Ascending aorta (tissue), 2 donors: ENCODE data around the gene CDH23. TPM values are rescaled to one million over a fixed set of nuclear protein-coding genes. Genes with fewer than 3 reads are reported as not detected.

ENCODE experiments used
- DNase-seq, 2 donors: peaks; one replicate each; pipeline ENCODE4 v3.0.0-alpha.2; 2019; ENCODE audit warnings: low spot score in 2 of 2
- H3K27ac ChIP-seq, 2 donors: fragments of 200-600 bp; sonication (generic); one replicate each; pipeline ENCODE4 v1.5.1; 2016 to 2017; ENCODE audit warnings: mild to moderate bottlenecking in 1 of 2
- H3K27me3 ChIP-seq: fragments of 200-600 bp; sonication (generic); one replicate; pipeline ENCODE4 v1.5.1; 2017
- H3K36me3 ChIP-seq, 2 donors: fragments of 200-600 bp; sonication (generic); one replicate each; pipeline ENCODE4 v1.5.1; 2016
- H3K4me1 ChIP-seq, 2 donors: fragments of 200-600 bp; sonication (generic); one replicate each; pipeline ENCODE4 v1.5.1; 2016 to 2017; ENCODE audit warnings: mild to moderate bottlenecking in 1 of 2
- H3K4me3 ChIP-seq, 2 donors: fragments of 200-600 bp; sonication (generic); one replicate each; pipeline ENCODE4 v1.5.1; 2016 to 2017; ENCODE audit warnings: mild to moderate bottlenecking in 1 of 2
- H3K9me3 ChIP-seq, 2 donors: fragments of 200-600 bp; sonication (generic); one replicate each; pipeline ENCODE4 v1.5.1; 2016
- CTCF ChIP-seq, 3 experiments: fragments of 200-600 bp in 2 of 3; fragments of 450-650 bp in 1 of 3; sonication (generic) in 2 of 3; IDR thresholded peaks; one replicate each; pipeline ENCODE4 v1.5.1; 2016 to 2019; ENCODE audit warnings: antibody characterized with exemption in 3 of 3, mild to moderate bottlenecking in 1 of 3, moderate library complexity in 1 of 3
- intact Hi-C: fragments of 100-400 bp; cut with DNase I; formaldehyde crosslinking; loops from one replicate; pipeline ENCODE4 v1.15.1; 2023
- total RNA-seq: library from RNA; depleted of rRNA; stranded (reverse); fragments of >200 nt; gene quantifications from one replicate; pipeline ENCODE4 v1.1.0, GENCODE V29; 2016

Gene CDH23
- total RNA-seq, 1 donor from 2014 or later = 40.9 TPM

- H3K4me1 ChIP-seq = no peaks in the 10 kb centered on the region
- no peak overlapping the region for H3K4me3 ChIP-seq
- no peak overlapping the region for H3K27ac ChIP-seq
- H3K9me3 ChIP-seq = no peaks in the 10 kb centered on the region
- intact Hi-C loops = no loop called here
- H3K36me3 ChIP-seq = no peaks in the 10 kb centered on the region
- no peak for DNase-seq
- TF ChIP-seq CTCF (IDR thresholded peaks at IDR 0.05) = no peak
- H3K27me3 ChIP-seq = no peaks in the 10 kb centered on the region
These were observed 304.1 kb downstream of the CDH23 start for GRCh38 chr10:71700731-71701368.

- Histone ChIP-seq H3K4me1 (no peaks in the 10 kb centered on the region), H3K27ac (no peak overlapping the region), H3K27me3 (no peaks in the 10 kb centered on the region), H3K36me3 (no peaks in the 10 kb centered on the region), H3K9me3 (no peaks in the 10 kb centered on the region), H3K4me3 (no peak overlapping the region)
- DNase-seq = no peak
- intact Hi-C loops = no loop called here
- no peak for TF ChIP-seq CTCF (IDR thresholded peaks at IDR 0.05)
These were observed 304.9 kb downstream of the CDH23 start for GRCh38 chr10:71701496-71702132.

GRCh38 chr10:71703577-71703976 lies 306.9 kb downstream of the CDH23 start:
- Histone ChIP-seq H3K27me3 (no peaks in the 10 kb centered on the region), H3K4me3 (no peak overlapping the region), H3K27ac (no peak overlapping the region), H3K4me1 (no peaks in the 10 kb centered on the region), H3K36me3 (no peaks in the 10 kb centered on the region), H3K9me3 (no peaks in the 10 kb centered on the region)
- no peak for DNase-seq
- TF ChIP-seq CTCF (IDR thresholded peaks at IDR 0.05) = no peak
- intact Hi-C loops = no loop called here

GRCh38 chr10:71704816-71705215 lies 308.1 kb downstream of the CDH23 start:
- no peak overlapping the region for H3K27ac ChIP-seq
- no peak for DNase-seq
- H3K4me3 ChIP-seq = no peak overlapping the region
- H3K36me3 ChIP-seq = no peaks in the 10 kb centered on the region
- intact Hi-C loops = no loop called here
- no peaks in the 10 kb centered on the region for H3K9me3 ChIP-seq
- H3K27me3 ChIP-seq = no peaks in the 10 kb centered on the region
- no peak for TF ChIP-seq CTCF (IDR thresholded peaks at IDR 0.05)
- H3K4me1 ChIP-seq = no peaks in the 10 kb centered on the region

GRCh38 chr10:71705582-71705981 lies 308.9 kb downstream of the CDH23 start:
- intact Hi-C loops = no loop called here
- H3K36me3 ChIP-seq = no peaks in the 10 kb centered on the region
- no peak for TF ChIP-seq CTCF (IDR thresholded peaks at IDR 0.05)

More at GRCh38 chr10:71705582-71705981, 308.9 kb downstream of the CDH23 start:
- H3K27me3 ChIP-seq = no peaks in the 10 kb centered on the region
- H3K4me1 ChIP-seq = no peaks in the 10 kb centered on the region
- no peak overlapping the region for H3K4me3 ChIP-seq
- H3K9me3 ChIP-seq = no peaks in the 10 kb centered on the region
- H3K27ac ChIP-seq = no peak overlapping the region
- no peak for DNase-seq
